ENCODE measurements around the gene KIAA0825. TPM values are rescaled to one million over a fixed set of nuclear protein-coding genes. Genes with fewer than 3 reads are reported as not detected.

KIAA0825 gene
- total RNA-seq, 1 donor from 2014 or later: 0.90 TPM

- peak; percentile 28 to 88 for DNase-seq (ENCODE audit: low read depth in 2 of 2)
Observed at GRCh38 chr5:94433397-94434163, 184.8 kb downstream of the KIAA0825 start.

GRCh38 chr5:94432499-94432898, 185.9 kb downstream of the KIAA0825 start:
- DNase-seq (ENCODE audit: low read depth in 2 of 2): peak in 1 of 2 donors; percentile 5

- no peak for DNase-seq (ENCODE audit: low read depth in 2 of 2)
Observed at GRCh38 chr5:94431696-94432095, 186.7 kb downstream of the KIAA0825 start.

GRCh38 chr5:94429566-94429965, 188.8 kb downstream of the KIAA0825 start:
- DNase-seq (ENCODE audit: low read depth in 2 of 2): no peak

- no peak for DNase-seq (ENCODE audit: low read depth in 2 of 2)
Observed at GRCh38 chr5:94425396-94425795, 193.0 kb downstream of the KIAA0825 start.

GRCh38 chr5:94423411-94423810, 195.0 kb downstream of the KIAA0825 start:
- DNase-seq (ENCODE audit: low read depth in 2 of 2): no peak

GRCh38 chr5:94422812-94423211, 195.6 kb downstream of the KIAA0825 start:
- DNase-seq (ENCODE audit: low read depth in 2 of 2): peak in 1 of 2 donors; percentile 51

- no peak for DNase-seq (ENCODE audit: low read depth in 2 of 2)
Observed at GRCh38 chr5:94420885-94421284, 197.5 kb downstream of the KIAA0825 start.

GRCh38 chr5:94415798-94416197, 202.6 kb downstream of the KIAA0825 start:
- no peak for DNase-seq (ENCODE audit: low read depth in 2 of 2)

GRCh38 chr5:94409440-94409839, 209.0 kb downstream of the KIAA0825 start:
- DNase-seq (ENCODE audit: low read depth in 2 of 2): no peak

GRCh38 chr5:94407023-94407422, 211.4 kb downstream of the KIAA0825 start:
- no peak for DNase-seq (ENCODE audit: low read depth in 2 of 2)

GRCh38 chr5:94403483-94403882, 214.9 kb downstream of the KIAA0825 start:
- no peak for DNase-seq (ENCODE audit: low read depth in 2 of 2)

GRCh38 chr5:94402096-94402495, 216.3 kb downstream of the KIAA0825 start:
- DNase-seq (ENCODE audit: low read depth in 2 of 2): no peak

GRCh38 chr5:94397508-94397907, 220.9 kb downstream of the KIAA0825 start:
- DNase-seq (ENCODE audit: low read depth in 2 of 2): no peak

GRCh38 chr5:94396687-94397086, 221.7 kb downstream of the KIAA0825 start:
- no peak for DNase-seq (ENCODE audit: low read depth in 2 of 2)

- DNase-seq (ENCODE audit: low read depth in 2 of 2): no peak
Observed at GRCh38 chr5:94395468-94395867, 222.9 kb downstream of the KIAA0825 start.

- no peak for DNase-seq (ENCODE audit: low read depth in 2 of 2)
Observed at GRCh38 chr5:94391996-94392395, 226.4 kb downstream of the KIAA0825 start.

GRCh38 chr5:94389515-94389899, 228.9 kb downstream of the KIAA0825 start:
- DNase-seq (ENCODE audit: low read depth in 2 of 2): no peak

GRCh38 chr5:94388773-94389514, 229.5 kb downstream of the KIAA0825 start:
- no peak for DNase-seq (ENCODE audit: low read depth in 2 of 2)

- DNase-seq (ENCODE audit: low read depth in 2 of 2): no peak
Observed at GRCh38 chr5:94385767-94386166, 232.6 kb downstream of the KIAA0825 start.

GRCh38 chr5:94378062-94378461, 240.3 kb downstream of the KIAA0825 start:
- DNase-seq (ENCODE audit: low read depth in 2 of 2): no peak

- DNase-seq (ENCODE audit: low read depth in 2 of 2): no peak
Observed at GRCh38 chr5:94376672-94377345, 241.6 kb downstream of the KIAA0825 start.

Measured in dermis microvascular lymphatic vessel endothelial cell (primary cell).